Measurements from ENCODE around the gene MRPL58. TPM values are rescaled to one million over a fixed set of nuclear protein-coding genes. Genes with fewer than 3 reads are reported as not detected.

MRPL58 gene
- total RNA-seq, 1 experiment from 2014 or later: 41.9 TPM

GRCh38 chr17:74972107-74972972 is 40.1 kb upstream of the MRPL58 start, which contains the start of gene HID1 (continued):
- TF ChIP-seq, protein P1, sequence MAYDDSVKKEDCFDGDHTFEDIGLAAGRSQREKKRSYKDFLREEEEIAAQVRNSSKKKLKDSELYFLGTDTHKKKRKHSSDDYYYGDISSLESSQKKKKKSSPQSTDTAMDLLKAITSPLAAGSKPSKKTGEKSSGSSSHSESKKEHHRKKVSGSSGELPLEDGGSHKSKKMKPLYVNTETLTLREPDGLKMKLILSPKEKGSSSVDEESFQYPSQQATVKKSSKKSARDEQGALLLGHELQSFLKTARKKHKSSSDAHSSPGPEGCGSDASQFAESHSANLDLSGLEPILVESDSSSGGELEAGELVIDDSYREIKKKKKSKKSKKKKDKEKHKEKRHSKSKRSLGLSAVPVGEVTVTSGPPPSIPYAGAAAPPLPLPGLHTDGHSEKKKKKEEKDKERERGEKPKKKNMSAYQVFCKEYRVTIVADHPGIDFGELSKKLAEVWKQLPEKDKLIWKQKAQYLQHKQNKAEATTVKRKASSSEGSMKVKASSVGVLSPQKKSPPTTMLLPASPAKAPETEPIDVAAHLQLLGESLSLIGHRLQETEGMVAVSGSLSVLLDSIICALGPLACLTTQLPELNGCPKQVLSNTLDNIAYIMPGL (CRISPR knock-in tag; IDR thresholded peaks at IDR 0.05): peak; percentile 70; the same call in 1 of the 2 replicates
- TF ChIP-seq CDX4 (CRISPR knock-in tag; IDR thresholded peaks at IDR 0.05; ENCODE audit: borderline replicate concordance): no peak
- no peak for TF ChIP-seq EMX1 (CRISPR knock-in tag; IDR thresholded peaks at IDR 0.05)
- no peak for TF ChIP-seq CBFB (CRISPR knock-in tag; IDR thresholded peaks at IDR 0.05; ENCODE audit: low read depth)
- no peak; the same call in 1 of the 2 replicates for TF ChIP-seq ZNF423 (CRISPR knock-in tag; IDR thresholded peaks at IDR 0.05)
- no peak for TF ChIP-seq CREB1 (CRISPR knock-in tag; IDR thresholded peaks at IDR 0.05)
- TF ChIP-seq ZNF317 (CRISPR knock-in tag; IDR thresholded peaks at IDR 0.05; ENCODE audit: borderline replicate concordance, low read depth): no peak
- no peak for TF ChIP-seq CREM (CRISPR knock-in tag; IDR thresholded peaks at IDR 0.05)
- TF ChIP-seq, protein P2, sequence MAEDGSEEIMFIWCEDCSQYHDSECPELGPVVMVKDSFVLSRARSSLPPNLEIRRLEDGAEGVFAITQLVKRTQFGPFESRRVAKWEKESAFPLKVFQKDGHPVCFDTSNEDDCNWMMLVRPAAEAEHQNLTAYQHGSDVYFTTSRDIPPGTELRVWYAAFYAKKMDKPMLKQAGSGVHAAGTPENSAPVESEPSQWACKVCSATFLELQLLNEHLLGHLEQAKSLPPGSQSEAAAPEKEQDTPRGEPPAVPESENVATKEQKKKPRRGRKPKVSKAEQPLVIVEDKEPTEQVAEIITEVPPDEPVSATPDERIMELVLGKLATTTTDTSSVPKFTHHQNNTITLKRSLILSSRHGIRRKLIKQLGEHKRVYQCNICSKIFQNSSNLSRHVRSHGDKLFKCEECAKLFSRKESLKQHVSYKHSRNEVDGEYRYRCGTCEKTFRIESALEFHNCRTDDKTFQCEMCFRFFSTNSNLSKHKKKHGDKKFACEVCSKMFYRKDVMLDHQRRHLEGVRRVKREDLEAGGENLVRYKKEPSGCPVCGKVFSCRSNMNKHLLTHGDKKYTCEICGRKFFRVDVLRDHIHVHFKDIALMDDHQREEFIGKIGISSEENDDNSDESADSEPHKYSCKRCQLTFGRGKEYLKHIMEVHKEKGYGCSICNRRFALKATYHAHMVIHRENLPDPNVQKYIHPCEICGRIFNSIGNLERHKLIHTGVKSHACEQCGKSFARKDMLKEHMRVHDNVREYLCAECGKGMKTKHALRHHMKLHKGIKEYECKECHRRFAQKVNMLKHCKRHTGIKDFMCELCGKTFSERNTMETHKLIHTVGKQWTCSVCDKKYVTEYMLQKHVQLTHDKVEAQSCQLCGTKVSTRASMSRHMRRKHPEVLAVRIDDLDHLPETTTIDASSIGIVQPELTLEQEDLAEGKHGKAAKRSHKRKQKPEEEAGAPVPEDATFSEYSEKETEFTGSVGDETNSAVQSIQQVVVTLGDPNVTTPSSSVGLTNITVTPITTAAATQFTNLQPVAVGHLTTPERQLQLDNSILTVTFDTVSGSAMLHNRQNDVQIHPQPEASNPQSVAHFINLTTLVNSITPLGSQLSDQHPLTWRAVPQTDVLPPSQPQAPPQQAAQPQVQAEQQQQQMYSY (CRISPR knock-in tag; IDR thresholded peaks at IDR 0.05): peak; percentile 59
- TF ChIP-seq STAT6 (CRISPR knock-in tag; conservative IDR thresholded peaks at IDR 0.05; ENCODE audit: low read depth): no peak
- no peak for TF ChIP-seq ZNF671 (CRISPR knock-in tag; IDR thresholded peaks at IDR 0.05)

DNA sequence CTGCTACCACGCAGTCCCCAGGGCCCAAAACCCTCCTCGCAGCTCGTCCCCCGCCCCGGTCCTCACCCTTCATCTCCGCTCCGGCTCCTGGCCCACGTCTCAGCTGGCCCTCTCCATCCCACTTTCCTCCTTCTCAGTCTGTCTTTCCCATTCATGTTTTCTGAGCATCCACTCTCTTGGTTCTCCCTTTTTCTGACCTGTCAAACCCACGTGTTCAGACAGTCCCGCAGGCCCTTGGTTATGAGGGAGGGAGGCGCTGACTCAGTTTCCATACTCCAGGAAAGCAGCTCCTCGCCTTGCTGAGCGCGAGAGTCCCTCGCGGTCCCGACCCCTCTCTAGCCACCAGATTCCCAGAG is 39.5 kb upstream of the MRPL58 start:
- CTCF ChIA-PET: interaction anchor here (0.6 to 7.5 kb wide), 19 partner anchors 10 to 297 kb away, joined by 3 to 133 read pairs (median 6); partner anchors contain the start of genes ATP5PD, CDR2L, FADS6 and KCTD2
- ATAC-seq (no peak), DNase-seq (ENCODE audit: low spot score) (no peak)
- Mint-ChIP-seq H3K36me3 (no peaks in the 10 kb centered on the region), H3K27me3 (ENCODE audit: low read depth) (peaks cover 55% of the 10 kb centered on the region), H3K4me1 (peaks cover 12% of the 10 kb centered on the region), H3K27ac (no peak overlapping the region), H3K9me3 (no peaks in the 10 kb centered on the region), H3K4me3 (peak overlapping the region; percentile 90)
- POLR2A ChIA-PET: interaction anchor here (0.7 to 2.0 kb wide), 4 partner anchors 15 to 235 kb away, joined by 4 to 15 read pairs (median 8); partner anchors contain the start of genes CDR2L, FDXR and MRPL58
- TF ChIP-seq FOXP1 (CRISPR knock-in tag; IDR thresholded peaks at IDR 0.05; ENCODE audit: borderline replicate concordance) (no peak), CTCF (IDR thresholded peaks at IDR 0.05) (no peak), RELA (CRISPR knock-in tag; IDR thresholded peaks at IDR 0.05; ENCODE audit: borderline replicate concordance) (no peak), ATF1 (CRISPR knock-in tag; IDR thresholded peaks at IDR 0.05) (no peak), EMX1 (CRISPR knock-in tag; IDR thresholded peaks at IDR 0.05) (no peak), SMAD4 (CRISPR knock-in tag; IDR thresholded peaks at IDR 0.05) (no peak), TEAD4 (CRISPR knock-in tag; IDR thresholded peaks at IDR 0.05) (no peak), ATF6 (CRISPR knock-in tag; IDR thresholded peaks at IDR 0.05) (no peak)
- TF ChIP-seq, protein P3, sequence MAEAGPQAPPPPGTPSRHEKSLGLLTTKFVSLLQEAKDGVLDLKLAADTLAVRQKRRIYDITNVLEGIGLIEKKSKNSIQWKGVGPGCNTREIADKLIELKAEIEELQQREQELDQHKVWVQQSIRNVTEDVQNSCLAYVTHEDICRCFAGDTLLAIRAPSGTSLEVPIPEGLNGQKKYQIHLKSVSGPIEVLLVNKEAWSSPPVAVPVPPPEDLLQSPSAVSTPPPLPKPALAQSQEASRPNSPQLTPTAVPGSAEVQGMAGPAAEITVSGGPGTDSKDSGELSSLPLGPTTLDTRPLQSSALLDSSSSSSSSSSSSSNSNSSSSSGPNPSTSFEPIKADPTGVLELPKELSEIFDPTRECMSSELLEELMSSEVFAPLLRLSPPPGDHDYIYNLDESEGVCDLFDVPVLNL (CRISPR knock-in tag; IDR thresholded peaks at IDR 0.05; ENCODE audit: borderline replicate concordance, low read depth): no peak

Measured in WTC11 (cell line).